B cell (primary cell): ENCODE data around the gene RPS6KA4. TPM values are rescaled to one million over a fixed set of nuclear protein-coding genes. Genes with fewer than 3 reads are reported as not detected.

Experiments
- ATAC-seq: fragments of 200-7000 bp; cut with Tn5 transposase; one replicate; pipeline ENCODE4 v1.10.0; 2021; ENCODE audit warnings: low read depth, mild to moderate bottlenecking, moderate number of reproducible peaks, moderate library complexity
- CTCF ChIA-PET: fragments of 350-600 bp; sonication (Branson Sonifier 250); formaldehyde crosslinking; loops from one replicate; lab custom pipeline; 2021; ENCODE audit warnings: antibody characterized with exemption, inconsistent platforms; lab: Charles Lee
- POLR2A ChIA-PET: fragments of 350-600 bp; sonication (Branson Sonifier 250); formaldehyde crosslinking; loops from one replicate; lab custom pipeline; 2021; ENCODE audit warnings: antibody characterized with exemption; lab: Charles Lee
- DNase-seq: peaks from one replicate; pipeline ENCODE4 v3.0.0; 2013
- H2AFZ ChIP-seq: 2 replicates; pipeline ENCODE4 v1.6.1; 2012; ENCODE audit warnings: mild to moderate bottlenecking, low read depth, low read length; ENCODE audit not compliant: insufficient read depth, poor library complexity, severe bottlenecking
- H3K27ac ChIP-seq, 2 donors: 1 replicate in 1 of 2; 2 replicates in 1 of 2; pipeline ENCODE4 v1.5.1; 2012 to 2013; ENCODE audit warnings: low read length in 2 of 2, mild to moderate bottlenecking in 2 of 2, moderate library complexity in 1 of 2
- H3K27me3 ChIP-seq, 4 experiments: fragments of 200-600 bp in 1 of 4; sonication (generic) in 1 of 4; replicated peaks in 1 of 4; 1 replicate in 2 of 4; 2 replicates in 2 of 4; pipeline versions ENCODE4 v1.6.1 to v1.7.0; 2013 to 2016; ENCODE audit warnings: low read length in 3 of 4, mild to moderate bottlenecking in 2 of 4, mixed read lengths in 1 of 4, moderate library complexity in 1 of 4; ENCODE audit not compliant: insufficient read depth in 4 of 4, control insufficient read depth in 3 of 4; ENCODE audit errors: control extremely low read depth in 1 of 4
- H3K36me3 ChIP-seq, 2 experiments: replicated peaks in 1 of 2; 1 replicate in 1 of 2; 2 replicates in 1 of 2; pipeline versions ENCODE4 v1.6.1 to v1.7.1; 2013; ENCODE audit warnings: low read length in 1 of 2; ENCODE audit not compliant: insufficient read depth in 2 of 2, control insufficient read depth in 1 of 2; ENCODE audit errors: control extremely low read depth in 1 of 2, extremely low read depth in 1 of 2
- H3K4me1 ChIP-seq, 2 donors: fragments of 200-600 bp in 1 of 2; sonication (generic) in 1 of 2; 1 replicate in 1 of 2; 2 replicates in 1 of 2; pipeline versions ENCODE4 v1.5.1 to v1.6.1; 2013 to 2017; ENCODE audit warnings: low read length in 2 of 2; ENCODE audit not compliant: control insufficient read depth in 2 of 2, insufficient read depth in 2 of 2
- H3K4me2 ChIP-seq: replicated peaks from 2 replicates; pipeline ENCODE3; 2012; ENCODE audit warnings: mild to moderate bottlenecking, low read depth, low read length; ENCODE audit not compliant: poor library complexity, severe bottlenecking
- H3K4me3 ChIP-seq, 5 experiments: fragments of 200-600 bp in 1 of 5; sonication (generic) in 1 of 5; 1 replicate in 3 of 5; 2 replicates in 2 of 5; pipeline versions ENCODE4 v1.5.1 to v1.7.0; 2011 to 2016; ENCODE audit warnings: low read length in 4 of 5, mild to moderate bottlenecking in 4 of 5, low read depth in 2 of 5, control low read depth in 1 of 5, moderate library complexity in 1 of 5; ENCODE audit not compliant: insufficient read depth in 1 of 5; ENCODE audit errors: control extremely low read depth in 1 of 5, extremely low read depth in 1 of 5
- H3K79me2 ChIP-seq: fragments of 200-600 bp; sonication (generic); one replicate; pipeline ENCODE4 v1.6.0; 2016; ENCODE audit warnings: low read length; ENCODE audit not compliant: control insufficient read depth, insufficient read depth
- H3K9ac ChIP-seq: fragments of 200-600 bp; sonication (generic); 2 replicates; pipeline ENCODE4 v1.6.1; 2017; ENCODE audit warnings: mild to moderate bottlenecking, low read length, moderate library complexity
- H3K9me3 ChIP-seq, 3 donors: one replicate each; pipeline versions ENCODE4 v1.6.1 to v1.7.1; 2013; ENCODE audit warnings: low read length in 2 of 3; ENCODE audit not compliant: control insufficient read depth in 2 of 3, insufficient read depth in 1 of 3; ENCODE audit errors: control extremely low read depth in 1 of 3
- H4K20me1 ChIP-seq: 2 replicates; pipeline ENCODE4 v1.6.0; 2012; ENCODE audit warnings: mild to moderate bottlenecking, low read length; ENCODE audit not compliant: insufficient read depth, control insufficient read depth, poor library complexity, severe bottlenecking
- H3K27ac Mint-ChIP-seq: one replicate; pipeline ENCODE4 v1.8.0; 2021; ENCODE audit warnings: mixed read lengths
- H3K27me3 Mint-ChIP-seq: one replicate; pipeline ENCODE4 v1.8.0; 2021; ENCODE audit warnings: mixed read lengths
- H3K4me1 Mint-ChIP-seq: one replicate; pipeline ENCODE4 v1.8.0; 2021; ENCODE audit warnings: mixed read lengths
- H3K4me3 Mint-ChIP-seq: one replicate; pipeline ENCODE4 v1.8.0; 2021; ENCODE audit warnings: mixed read lengths
- H3K9me3 Mint-ChIP-seq: one replicate; pipeline ENCODE4 v1.8.0; 2022; ENCODE audit warnings: mixed read lengths; ENCODE audit not compliant: insufficient read depth
- CTCF ChIP-seq: fragments of 200-600 bp; IDR thresholded peaks from one replicate; pipeline ENCODE4 v1.8.0; 2022; ENCODE audit warnings: antibody characterized with exemption, mild to moderate bottlenecking
- EZH2 ChIP-seq: IDR thresholded peaks from 2 replicates; pipeline ENCODE4 v1.6.1; 2012; ENCODE audit warnings: borderline replicate concordance, low read depth, mild to moderate bottlenecking, moderate library complexity, low read length; ENCODE audit not compliant: insufficient read depth, poor library complexity, severe bottlenecking
- WGBS: methylation state at CpG from one replicate; pipeline ENCODE4 v1.1.5; 2013; ENCODE audit warnings: missing lambda C conversion rate; ENCODE audit not compliant: insufficient coverage; 5-methylcytosine and 5-hydroxymethylcytosine counted together
- intact Hi-C: fragments of 100-400 bp; cut with micrococcal nuclease; formaldehyde crosslinking; loops from one replicate; pipeline ENCODE4 v1.10.0; 2022
- polyA plus RNA-seq: library from polyadenylated mRNA; depleted of rRNA; stranded (reverse); fragments of >200 nt; gene quantifications from 2 replicates; pipeline ENCODE4 v1.2.3, GENCODE V29; 2012
- total RNA-seq, 2 donors: library from RNA; stranded (reverse); fragments of 120-200 nt in 1 of 2; gene quantifications; 1 replicate in 1 of 2; 2 replicates in 1 of 2; pipeline versions ENCODE4 v1.2.3 to v1.2.4, GENCODE V29; 2013 to 2022

Gene RPS6KA4
- total and polyA plus RNA-seq, 2 donors (not counting 1 experiment from before 2014, with no cell fraction given), result 22.6 to 32.5 TPM

DNA sequence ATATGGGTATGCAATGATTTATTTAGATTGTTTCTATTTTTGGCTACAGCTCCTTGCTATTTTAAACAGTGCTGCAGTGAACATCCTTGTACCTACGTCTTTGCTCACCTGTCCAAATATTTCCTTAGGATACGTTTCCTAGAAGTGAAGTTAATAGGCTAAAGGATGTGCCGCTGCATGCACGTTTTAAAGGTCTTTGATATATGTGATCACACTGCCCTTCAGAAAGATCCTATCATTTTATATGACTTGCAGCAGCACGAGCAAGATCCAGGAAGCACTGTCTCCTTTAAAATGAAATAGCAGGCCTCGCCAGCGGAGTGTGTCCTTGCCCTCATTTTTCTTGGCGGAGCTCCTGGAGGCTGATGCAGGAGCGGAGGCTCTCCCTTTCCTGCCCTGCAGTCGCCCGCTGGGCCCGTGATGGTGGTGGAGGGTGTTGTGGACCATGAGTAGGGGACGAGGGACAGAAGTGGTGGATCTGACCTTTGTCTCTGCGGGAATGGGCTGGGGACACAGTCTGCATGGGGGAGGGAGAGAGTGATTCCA, 19.4 kb downstream of the RPS6KA4 start:
- Histone ChIP-seq H3K79me2 (no peaks in the 10 kb centered on the region), H3K27me3 (peaks cover 0 to 5% (median 0%) of the 10 kb centered on the region in 4 experiments), H2AFZ (no peak overlapping the region), H3K36me3 (no peaks in the 10 kb centered on the region), H3K4me2 (no peak overlapping the region), H3K9ac (no peak overlapping the region), H4K20me1 (no peaks in the 10 kb centered on the region), H3K27ac (no peak overlapping the region), H3K9me3 (no peaks in the 10 kb centered on the region), H3K4me1 (peaks cover 4% of the 10 kb centered on the region in 2 donors), H3K4me3 (no peak overlapping the region)
- DNase-seq (no peak), ATAC-seq (no peak)
- TF ChIP-seq CTCF (no peak), EZH2 (no peak)
- ChIA-PET CTCF (no interaction called here), POLR2A (no interaction called here)
- intact Hi-C loops, result no loop called here
- Mint-ChIP-seq H3K27me3 (peaks cover under 1% of the 10 kb centered on the region), H3K4me1 (peaks cover 5% of the 10 kb centered on the region), H3K4me3 (no peak overlapping the region), H3K9me3 (no peaks in the 10 kb centered on the region), H3K27ac (no peak overlapping the region)
- 86% methylated on average over 9 of the region's 14 CpGs for WGBS

GRCh38 chr11:64379160-64379559, 20.2 kb downstream of the RPS6KA4 start:
- Mint-ChIP-seq H3K4me1 (no peaks in the 10 kb centered on the region), H3K27ac (no peak overlapping the region), H3K4me3 (no peak overlapping the region), H3K9me3 (no peaks in the 10 kb centered on the region), H3K27me3 (peaks cover 7% of the 10 kb centered on the region)
- no peak for ATAC-seq
- no peak overlapping the region for H3K27ac ChIP-seq
- H3K9me3 ChIP-seq, result no peaks in the 10 kb centered on the region
- H3K27me3 ChIP-seq, result peaks cover 0 to 5% (median 0%) of the 10 kb centered on the region in 4 experiments
- POLR2A ChIA-PET, result no interaction called here
- H3K79me2 ChIP-seq, result no peaks in the 10 kb centered on the region
- intact Hi-C loops, result no loop called here
- no peaks in the 10 kb centered on the region for H3K36me3 ChIP-seq
- no peak overlapping the region for H3K9ac ChIP-seq
- CTCF ChIA-PET, result no interaction called here
- no peak overlapping the region for H3K4me2 ChIP-seq
- DNase-seq, result no peak
- H3K4me3 ChIP-seq, result no peak overlapping the region
- no peaks in the 10 kb centered on the region for H4K20me1 ChIP-seq
- WGBS, result 96% methylated on average over 15 of the region's 15 CpGs
- no peaks in the 10 kb centered on the region for H3K4me1 ChIP-seq
- no peak overlapping the region for H2AFZ ChIP-seq
- TF ChIP-seq EZH2 (no peak), CTCF (no peak)
